ES-I3 (cell line): Measurements from ENCODE around the gene PCA3.

Experiments used
- H3K36me3 ChIP-seq: 2 replicates; pipeline ENCODE4 v1.6.1; 2013; ENCODE audit warnings: mild to moderate bottlenecking, low read length, control low read depth, moderate library complexity; ENCODE audit not compliant: insufficient read depth
- H3K4me1 ChIP-seq: 2 replicates; pipeline ENCODE4 v1.6.1; 2013; ENCODE audit warnings: mild to moderate bottlenecking, control low read depth, low read length; ENCODE audit not compliant: insufficient read depth
- H3K9ac ChIP-seq: 2 replicates; pipeline ENCODE4 v1.6.1; 2013; ENCODE audit warnings: low read depth, mild to moderate bottlenecking, low read length, moderate library complexity
- H3K9me3 ChIP-seq: 2 replicates; pipeline ENCODE4 v1.6.1; 2013; ENCODE audit warnings: mild to moderate bottlenecking, low read length, moderate library complexity; ENCODE audit not compliant: control insufficient read depth, insufficient read depth

The PCA3 gene

DNA sequence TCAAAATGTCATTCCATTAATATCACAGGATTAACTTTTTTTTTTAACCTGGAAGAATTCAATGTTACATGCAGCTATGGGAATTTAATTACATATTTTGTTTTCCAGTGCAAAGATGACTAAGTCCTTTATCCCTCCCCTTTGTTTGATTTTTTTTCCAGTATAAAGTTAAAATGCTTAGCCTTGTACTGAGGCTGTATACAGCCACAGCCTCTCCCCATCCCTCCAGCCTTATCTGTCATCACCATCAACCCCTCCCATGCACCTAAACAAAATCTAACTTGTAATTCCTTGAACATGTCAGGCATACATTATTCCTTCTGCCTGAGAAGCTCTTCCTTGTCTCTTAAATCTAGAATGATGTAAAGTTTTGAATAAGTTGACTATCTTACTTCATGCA is 20.6 kb downstream of the PCA3 start:
- Histone ChIP-seq H3K9me3 (no peaks in the 10 kb centered on the region), H3K9ac (no peak overlapping the region), H3K36me3 (no peaks in the 10 kb centered on the region), H3K4me1 (no peaks in the 10 kb centered on the region)

DNA sequence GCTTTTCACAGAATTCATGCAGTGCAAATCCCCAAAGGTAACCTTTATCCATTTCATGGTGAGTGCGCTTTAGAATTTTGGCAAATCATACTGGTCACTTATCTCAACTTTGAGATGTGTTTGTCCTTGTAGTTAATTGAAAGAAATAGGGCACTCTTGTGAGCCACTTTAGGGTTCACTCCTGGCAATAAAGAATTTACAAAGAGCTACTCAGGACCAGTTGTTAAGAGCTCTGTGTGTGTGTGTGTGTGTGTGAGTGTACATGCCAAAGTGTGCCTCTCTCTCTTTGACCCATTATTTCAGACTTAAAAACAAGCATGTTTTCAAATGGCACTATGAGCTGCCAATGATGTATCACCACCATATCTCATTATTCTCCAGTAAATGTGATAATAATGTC is 21.3 kb downstream of the PCA3 start:
- Histone ChIP-seq H3K4me1 (no peaks in the 10 kb centered on the region), H3K9me3 (no peaks in the 10 kb centered on the region), H3K9ac (no peak overlapping the region), H3K36me3 (no peaks in the 10 kb centered on the region)

DNA sequence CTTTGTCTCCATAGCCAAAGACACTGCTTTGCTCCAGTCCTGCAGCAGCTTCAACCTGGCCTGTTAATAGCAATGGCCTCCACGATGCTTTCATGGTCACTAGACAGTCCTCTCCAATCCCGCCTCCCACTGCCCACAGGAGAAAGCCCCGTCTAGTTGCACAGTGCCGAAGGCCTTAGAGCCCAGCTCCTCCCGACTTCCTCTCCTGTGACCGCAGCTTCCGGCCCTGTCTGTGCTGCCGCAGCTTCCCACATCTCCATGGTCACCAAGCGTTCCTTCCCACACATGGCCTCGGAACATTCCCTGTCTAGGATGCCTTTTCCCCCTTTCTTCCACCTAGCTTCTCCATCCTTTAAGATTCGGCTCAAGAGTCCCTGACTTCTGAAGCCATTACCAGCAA is 23.4 kb downstream of the PCA3 start:
- H3K9ac ChIP-seq = no peak overlapping the region
- no peaks in the 10 kb centered on the region for H3K36me3 ChIP-seq
- H3K4me1 ChIP-seq = no peaks in the 10 kb centered on the region
- no peaks in the 10 kb centered on the region for H3K9me3 ChIP-seq

DNA sequence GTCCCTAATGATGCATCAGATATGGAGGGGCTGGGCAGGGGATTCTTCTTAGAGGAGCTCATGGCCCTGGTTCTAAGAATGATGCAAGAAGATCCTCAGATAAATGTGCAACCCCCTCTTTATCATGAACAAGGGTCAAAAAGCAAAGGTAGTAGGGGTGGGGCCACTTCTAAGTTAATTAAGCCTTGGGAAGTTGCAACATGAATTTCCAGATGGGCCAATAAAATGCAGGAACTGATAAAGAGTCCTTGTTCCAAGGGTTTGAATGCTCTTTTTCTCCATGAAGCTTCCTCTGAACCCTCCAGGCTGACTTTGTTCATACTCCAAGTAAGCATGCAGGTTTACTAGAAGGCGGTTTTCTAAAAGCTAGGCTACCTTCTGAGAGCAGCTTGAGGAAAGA is 25.6 kb downstream of the PCA3 start:
- Histone ChIP-seq H3K4me1 (no peaks in the 10 kb centered on the region), H3K9ac (no peak overlapping the region), H3K9me3 (no peaks in the 10 kb centered on the region), H3K36me3 (no peaks in the 10 kb centered on the region)

DNA sequence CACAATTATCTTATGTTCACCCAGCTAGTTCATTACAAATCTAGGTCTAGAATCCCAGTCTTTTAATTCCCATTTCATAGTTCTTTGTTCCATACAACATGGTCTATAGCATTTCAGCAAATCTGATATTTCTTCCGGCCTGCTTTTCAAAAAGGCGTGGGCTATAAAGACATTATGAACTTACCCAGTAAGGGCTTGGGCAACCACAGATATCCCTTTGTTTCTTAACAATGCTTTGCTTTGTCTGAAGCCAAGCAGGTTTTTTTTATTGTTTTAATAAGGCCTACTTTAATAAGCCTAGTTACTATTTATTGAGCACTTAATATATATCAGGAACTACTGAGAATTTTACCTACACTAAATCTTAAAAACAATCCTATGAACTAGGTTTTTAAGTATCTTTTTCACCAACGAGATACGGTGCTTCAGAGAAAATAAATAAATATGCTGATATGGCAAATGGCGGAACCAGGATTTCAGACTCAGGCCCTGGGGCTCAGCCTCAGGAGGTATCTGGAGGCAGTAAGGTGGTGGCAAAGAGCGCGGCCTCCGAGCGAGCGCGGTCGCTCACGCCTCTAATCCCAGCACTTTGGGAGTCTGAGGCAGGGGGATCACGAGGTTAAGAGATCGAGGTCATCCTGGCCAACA is 29.7 kb downstream of the PCA3 start:
- Histone ChIP-seq H3K36me3 (no peaks in the 10 kb centered on the region), H3K9ac (no peak overlapping the region), H3K4me1 (no peaks in the 10 kb centered on the region), H3K9me3 (no peaks in the 10 kb centered on the region)

DNA sequence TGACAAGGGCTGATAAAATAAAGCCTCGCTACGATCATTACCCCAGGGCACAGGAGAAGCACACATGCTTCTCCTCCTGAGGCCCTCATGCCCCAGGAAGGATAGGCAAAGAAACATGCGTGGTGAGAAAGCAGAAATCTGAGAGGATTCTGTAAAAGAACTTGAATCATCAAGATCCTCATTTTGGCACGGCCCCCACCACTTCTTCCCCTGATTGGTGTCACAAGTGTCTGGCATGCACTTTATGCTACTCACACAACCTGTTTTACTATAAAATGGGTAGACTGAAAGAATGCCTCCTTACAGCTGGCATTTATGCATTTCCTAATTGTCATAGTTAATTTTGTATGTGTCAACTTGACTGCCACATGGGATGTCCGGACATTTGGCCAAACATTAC is 32.1 kb downstream of the PCA3 start:
- Histone ChIP-seq H3K4me1 (no peaks in the 10 kb centered on the region), H3K36me3 (no peaks in the 10 kb centered on the region), H3K9ac (no peak overlapping the region), H3K9me3 (no peaks in the 10 kb centered on the region)

DNA sequence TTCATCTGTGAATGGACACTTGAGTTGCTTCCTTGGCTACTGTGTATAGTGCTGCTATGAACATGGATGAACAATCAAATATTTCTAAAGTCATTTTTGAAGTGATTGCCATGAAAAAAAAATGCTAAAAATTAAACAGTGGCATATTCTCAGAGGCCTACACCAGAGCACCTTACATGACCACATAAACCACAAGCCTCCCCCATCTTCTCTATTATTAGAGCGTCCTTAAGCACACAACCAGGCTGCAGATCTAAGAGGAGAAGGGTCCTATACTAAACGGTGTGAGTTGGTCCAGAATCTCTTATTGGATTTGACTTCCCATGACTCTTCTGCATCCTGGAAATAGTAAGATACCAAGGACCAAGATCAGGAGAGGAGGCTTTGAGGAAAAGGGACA is 34.3 kb downstream of the PCA3 start:
- Histone ChIP-seq H3K4me1 (peaks cover 12% of the 10 kb centered on the region), H3K9ac (no peak overlapping the region), H3K36me3 (no peaks in the 10 kb centered on the region), H3K9me3 (no peaks in the 10 kb centered on the region)

DNA sequence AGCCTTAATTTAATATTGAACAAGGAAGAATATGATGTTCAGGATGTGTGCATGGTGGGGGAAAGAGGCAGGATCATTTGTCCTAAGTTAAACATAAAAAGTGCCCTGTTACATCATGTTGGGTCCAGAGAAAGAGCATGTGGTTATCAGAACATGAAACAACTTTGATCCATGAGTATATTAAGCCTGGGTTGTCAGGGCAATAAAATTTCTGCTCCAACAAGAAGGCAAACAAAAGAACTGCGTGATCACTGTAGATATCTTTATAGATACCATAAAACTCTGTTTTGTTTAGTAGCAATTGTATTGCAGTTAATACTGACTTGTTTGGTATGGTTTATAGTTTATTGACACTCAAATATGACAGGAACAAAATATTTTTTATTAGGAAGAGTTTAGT is 35.2 kb downstream of the PCA3 start:
- no peak overlapping the region for H3K9ac ChIP-seq
- H3K9me3 ChIP-seq = no peaks in the 10 kb centered on the region
- peaks cover 15% of the 10 kb centered on the region for H3K4me1 ChIP-seq
- H3K36me3 ChIP-seq = no peaks in the 10 kb centered on the region

DNA sequence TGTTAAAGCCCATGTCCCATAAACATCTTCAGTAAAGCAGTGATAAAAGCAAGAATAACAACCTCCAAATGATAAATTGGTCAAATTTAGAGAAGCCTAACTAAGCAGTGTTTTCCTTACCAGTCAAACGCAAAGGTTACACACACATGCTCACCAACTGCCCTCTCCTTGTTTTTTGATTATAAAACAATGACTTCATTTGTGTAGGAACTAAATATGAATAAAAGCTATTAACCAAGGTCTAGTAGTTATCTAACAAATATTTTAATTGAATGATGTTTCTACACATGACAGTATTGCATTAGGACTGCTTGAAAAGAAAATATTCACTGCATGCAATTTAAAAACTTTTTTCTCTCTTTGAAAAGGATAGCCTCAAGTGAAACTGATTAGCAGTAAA is 36.7 kb downstream of the PCA3 start:
- H3K4me1 ChIP-seq = peaks cover 15% of the 10 kb centered on the region
- H3K9me3 ChIP-seq = no peaks in the 10 kb centered on the region
- no peak overlapping the region for H3K9ac ChIP-seq
- H3K36me3 ChIP-seq = no peaks in the 10 kb centered on the region

DNA sequence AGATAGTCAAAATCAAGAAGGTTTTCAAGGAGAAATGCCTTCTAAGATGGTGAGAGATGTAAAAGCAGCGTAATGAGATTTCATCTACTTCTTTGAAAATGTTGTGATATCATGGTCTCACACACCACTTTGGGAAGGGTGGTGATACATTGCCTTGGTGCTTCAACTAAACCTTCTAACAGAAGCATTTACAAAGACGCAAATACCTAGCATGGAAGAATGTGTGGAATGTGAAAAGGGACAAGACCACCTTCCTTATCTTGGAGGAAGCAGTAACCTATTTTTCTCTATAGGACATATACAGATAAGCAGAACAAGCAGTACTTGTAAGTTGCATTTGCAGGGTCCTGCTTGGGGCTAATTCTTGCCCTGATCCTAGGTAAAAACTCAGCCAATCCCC is 38.8 kb downstream of the PCA3 start:
- Histone ChIP-seq H3K36me3 (no peaks in the 10 kb centered on the region), H3K9ac (no peak overlapping the region), H3K4me1 (peaks cover 15% of the 10 kb centered on the region), H3K9me3 (no peaks in the 10 kb centered on the region)

DNA sequence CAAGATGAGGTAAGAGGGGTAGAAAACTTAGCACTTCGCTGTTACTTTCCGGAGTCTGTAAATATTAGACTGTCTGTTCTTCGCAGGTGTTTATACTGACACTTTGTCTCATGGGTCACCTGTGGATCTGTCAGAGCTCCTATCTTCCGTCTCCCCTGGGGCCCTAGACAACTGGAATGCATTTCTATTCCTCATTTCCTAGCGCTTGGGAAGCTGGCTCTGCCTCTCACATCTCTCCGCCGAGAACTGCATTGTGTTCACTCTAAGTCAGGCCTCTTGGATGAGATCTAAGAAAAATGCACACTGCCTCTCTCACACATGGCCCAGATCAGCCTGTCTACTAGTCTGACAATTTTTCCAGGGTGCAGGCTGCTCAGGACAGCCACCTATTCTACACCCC is 39.5 kb downstream of the PCA3 start:
- no peak overlapping the region for H3K9ac ChIP-seq
- H3K36me3 ChIP-seq = no peaks in the 10 kb centered on the region
- H3K4me1 ChIP-seq = peaks cover 15% of the 10 kb centered on the region
- no peaks in the 10 kb centered on the region for H3K9me3 ChIP-seq

DNA sequence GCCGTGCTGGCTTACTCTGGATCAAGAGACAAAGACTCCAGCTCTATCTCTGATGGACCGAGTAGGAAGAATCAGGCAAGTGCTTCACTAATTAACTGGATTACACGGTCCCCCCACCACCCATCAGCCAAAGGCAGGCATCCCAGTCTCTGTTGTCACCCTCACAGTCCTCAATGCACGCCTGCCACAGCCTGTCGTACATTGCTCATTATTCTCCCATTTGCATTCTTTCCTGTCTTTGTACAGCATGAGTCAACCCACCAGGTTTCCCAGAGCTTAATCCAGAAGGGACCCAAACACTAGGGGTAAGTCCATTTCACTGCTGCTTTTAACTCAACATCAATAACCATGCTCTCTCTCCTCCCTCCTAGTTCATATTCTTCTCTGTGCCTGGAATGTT is 44.4 kb downstream of the PCA3 start:
- no peaks in the 10 kb centered on the region for H3K9me3 ChIP-seq
- no peak overlapping the region for H3K9ac ChIP-seq
- peaks cover 3% of the 10 kb centered on the region for H3K4me1 ChIP-seq
- H3K36me3 ChIP-seq = no peaks in the 10 kb centered on the region

DNA sequence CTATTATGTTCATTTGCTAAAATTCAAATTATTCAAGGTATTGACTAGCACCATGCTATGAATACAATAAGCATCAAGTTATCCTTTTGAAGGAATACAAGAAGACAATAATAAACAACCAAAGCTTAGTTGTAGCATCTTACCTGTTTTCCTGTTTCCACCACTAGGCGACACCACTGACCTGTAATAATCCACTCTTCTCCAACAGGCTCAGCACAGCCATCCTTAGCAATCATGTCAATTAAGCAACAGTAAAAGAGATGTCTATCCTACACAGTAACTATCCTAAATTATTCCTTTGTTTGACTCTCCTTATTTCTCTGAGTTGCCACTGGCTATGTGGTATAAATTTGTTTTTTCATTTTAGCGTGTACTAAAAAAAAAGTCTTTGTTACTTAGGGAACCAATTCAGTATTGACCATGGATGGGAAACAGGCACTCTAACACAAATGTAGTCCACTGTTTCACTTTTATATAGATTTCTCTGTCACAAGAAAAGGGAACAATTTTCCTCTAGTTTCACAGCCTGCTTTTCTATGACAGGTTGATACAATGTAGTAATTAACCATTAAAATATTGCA is 46.2 kb downstream of the PCA3 start:
- Histone ChIP-seq H3K9ac (no peak overlapping the region), H3K36me3 (no peaks in the 10 kb centered on the region), H3K9me3 (no peaks in the 10 kb centered on the region), H3K4me1 (no peaks in the 10 kb centered on the region)

DNA sequence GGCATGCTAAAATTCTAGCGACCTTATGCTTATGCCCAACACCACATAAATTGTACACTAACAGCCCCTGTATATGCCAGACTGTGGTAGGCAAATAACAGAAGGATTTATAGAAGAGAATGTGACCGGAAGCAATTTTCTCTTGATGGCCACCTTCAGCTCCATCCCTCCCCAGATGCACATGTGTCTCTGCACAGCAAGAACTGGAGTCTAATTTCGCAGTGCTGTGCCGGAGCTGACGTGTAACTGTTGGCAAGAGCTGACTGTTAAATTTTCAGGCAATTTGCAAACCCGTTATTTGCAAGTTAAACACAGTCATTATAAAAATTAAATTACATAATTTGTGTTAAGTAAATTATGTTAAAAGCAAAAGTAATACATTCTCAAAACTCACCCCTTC is 48.4 kb downstream of the PCA3 start:
- Histone ChIP-seq H3K36me3 (no peaks in the 10 kb centered on the region), H3K9me3 (no peaks in the 10 kb centered on the region), H3K4me1 (peaks cover 3% of the 10 kb centered on the region; the same call in 1 of the 2 replicates)

DNA sequence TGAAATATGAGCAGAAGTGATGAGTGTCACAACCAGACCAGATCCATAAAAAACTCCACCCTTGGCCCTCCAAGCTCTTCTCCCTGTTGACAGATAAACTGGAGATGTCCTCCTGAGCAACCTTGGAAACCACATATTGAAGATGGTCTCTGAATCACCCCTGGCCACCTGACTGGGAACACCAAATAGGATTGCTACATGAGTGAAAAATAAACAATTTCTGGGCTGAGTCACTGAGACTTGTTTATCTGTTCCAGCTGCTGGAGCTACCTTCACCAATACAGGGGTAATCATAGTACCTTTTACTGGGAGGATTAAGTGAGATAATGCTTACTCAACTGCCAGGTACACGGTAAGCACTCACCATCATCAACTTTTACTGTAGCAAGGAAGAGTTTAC is 53.3 kb downstream of the PCA3 start:
- no peak overlapping the region for H3K9ac ChIP-seq
- H3K4me1 ChIP-seq = peaks cover 20% of the 10 kb centered on the region
- H3K36me3 ChIP-seq = no peaks in the 10 kb centered on the region
- no peaks in the 10 kb centered on the region for H3K9me3 ChIP-seq

More for the DNA sequence above, 48.4 kb downstream of the PCA3 start:
- H3K9ac ChIP-seq = no peak overlapping the region
